Measurements from ENCODE around the gene FREY1. TPM values are rescaled to one million over a fixed set of nuclear protein-coding genes. Genes with fewer than 3 reads are reported as not detected.

The FREY1 gene
- total RNA-seq, 1 donor from 2014 or later = 0.78 TPM

GRCh38 chr11:45928535-45929215 lies 21.6 kb upstream of the FREY1 start:
- no peak for TF ChIP-seq CTCF (IDR thresholded peaks at IDR 0.05; ENCODE audit: partially characterized antibody, unreplicated experiment)
- H3K36me3 Mint-ChIP-seq (ENCODE audit: unreplicated experiment) = peaks cover 5% of the 10 kb centered on the region
- no peak overlapping the region for H3K4me3 Mint-ChIP-seq (ENCODE audit: unreplicated experiment)
- peaks cover 9% of the 10 kb centered on the region for H3K9me3 Mint-ChIP-seq (ENCODE audit: unreplicated experiment)
- no peak overlapping the region for H3K27ac Mint-ChIP-seq (ENCODE audit: unreplicated experiment)
- H3K27me3 Mint-ChIP-seq (ENCODE audit: unreplicated experiment) = peaks cover 19% of the 10 kb centered on the region
- peaks cover 14% of the 10 kb centered on the region for H3K4me1 Mint-ChIP-seq (ENCODE audit: low read depth, unreplicated experiment)
- no peak for DNase-seq

- Mint-ChIP-seq H3K36me3 (ENCODE audit: unreplicated experiment) (peaks cover 5% of the 10 kb centered on the region), H3K4me1 (ENCODE audit: low read depth, unreplicated experiment) (peaks cover 14% of the 10 kb centered on the region), H3K27ac (ENCODE audit: unreplicated experiment) (no peak overlapping the region), H3K4me3 (ENCODE audit: unreplicated experiment) (no peak overlapping the region), H3K9me3 (ENCODE audit: unreplicated experiment) (peaks cover 10% of the 10 kb centered on the region), H3K27me3 (ENCODE audit: unreplicated experiment) (peaks cover 20% of the 10 kb centered on the region)
- DNase-seq = no peak
- no peak for TF ChIP-seq CTCF (IDR thresholded peaks at IDR 0.05; ENCODE audit: partially characterized antibody, unreplicated experiment)
Observed at GRCh38 chr11:45927684-45928413, 20.8 kb upstream of the FREY1 start.

GRCh38 chr11:45927332-45927683 lies 20.2 kb upstream of the FREY1 start:
- Mint-ChIP-seq H3K9me3 (ENCODE audit: unreplicated experiment) (peaks cover 10% of the 10 kb centered on the region), H3K36me3 (ENCODE audit: unreplicated experiment) (peaks cover 1% of the 10 kb centered on the region), H3K4me3 (ENCODE audit: unreplicated experiment) (no peak overlapping the region), H3K27ac (ENCODE audit: unreplicated experiment) (no peak overlapping the region), H3K27me3 (ENCODE audit: unreplicated experiment) (peaks cover 20% of the 10 kb centered on the region), H3K4me1 (ENCODE audit: low read depth, unreplicated experiment) (peaks cover 14% of the 10 kb centered on the region)
- DNase-seq = no peak
- no peak for TF ChIP-seq CTCF (IDR thresholded peaks at IDR 0.05; ENCODE audit: partially characterized antibody, unreplicated experiment)

- H3K4me1 Mint-ChIP-seq (ENCODE audit: low read depth, unreplicated experiment) = peaks cover 14% of the 10 kb centered on the region
- DNase-seq = no peak
- H3K9me3 Mint-ChIP-seq (ENCODE audit: unreplicated experiment) = peaks cover 10% of the 10 kb centered on the region
- H3K4me3 Mint-ChIP-seq (ENCODE audit: unreplicated experiment) = peak overlapping the region; percentile 15
- H3K27ac Mint-ChIP-seq (ENCODE audit: unreplicated experiment) = no peak overlapping the region
- no peaks in the 10 kb centered on the region for H3K36me3 Mint-ChIP-seq (ENCODE audit: unreplicated experiment)
- no peak for TF ChIP-seq CTCF (IDR thresholded peaks at IDR 0.05; ENCODE audit: partially characterized antibody, unreplicated experiment)
- peaks cover 20% of the 10 kb centered on the region for H3K27me3 Mint-ChIP-seq (ENCODE audit: unreplicated experiment)
Observed at GRCh38 chr11:45926536-45927331, 19.7 kb upstream of the FREY1 start.
